OCI-LY3 (cell line): ENCODE results near the gene SLC4A1.
"Not testable (repeated sequence)": the region's sequence is repeated elsewhere in the genome, so short reads cannot be mapped to it uniquely, and the experiment has no call there.

Experiments
- H2AFZ ChIP-seq: fragments of 200-600, 300-600 bp; shearing (Covaris generic); 2 replicates; pipeline ENCODE4 v1.6.0; 2014; ENCODE audit warnings: antibody characterized with exemption, low read depth, low read length
- H3K27ac ChIP-seq: fragments of 200-600, 300-600 bp; sonication (generic); 2 replicates; pipeline ENCODE4 v1.5.1; 2014; ENCODE audit warnings: mild to moderate bottlenecking, low read length, moderate library complexity, mixed read lengths
- H3K27me3 ChIP-seq: fragments of 200-600, 300-600 bp; sonication (generic); 2 replicates; pipeline ENCODE4 v1.6.1; 2014; ENCODE audit warnings: low read depth, low read length, mixed read lengths
- H3K36me3 ChIP-seq: fragments of 200-600, 300-600 bp; sonication (generic); replicated peaks from 2 replicates; pipeline ENCODE3; 2014; ENCODE audit warnings: low read depth, low read length, mixed read lengths
- H3K4me1 ChIP-seq: fragments of 300-600, 200-600 bp; sonication (generic); 2 replicates; pipeline ENCODE4 v1.6.1; 2014; ENCODE audit warnings: low read length, mixed read lengths
- H3K4me2 ChIP-seq: fragments of 200-600, 300-600 bp; sonication (generic); 2 replicates; pipeline ENCODE4 v1.6.1; 2014; ENCODE audit warnings: low read length, mixed read lengths
- H3K4me3 ChIP-seq: fragments of 300-600, 200-600 bp; sonication (generic); 2 replicates; pipeline ENCODE4 v1.5.1; 2014; ENCODE audit warnings: antibody characterized with exemption, mild to moderate bottlenecking, low read length, moderate library complexity
- H3K79me2 ChIP-seq: fragments of 300-600, 200-600 bp; shearing (Covaris generic); 2 replicates; pipeline ENCODE4 v1.6.1; 2014; ENCODE audit warnings: mild to moderate bottlenecking, low read length, mixed read lengths
- H3K9ac ChIP-seq: fragments of 300-600, 200-600 bp; shearing (Covaris generic); 2 replicates; pipeline ENCODE4 v1.6.0; 2014; ENCODE audit warnings: mild to moderate bottlenecking, low read length, moderate library complexity
- H3K9me3 ChIP-seq: fragments of 200-600, 300-600 bp; shearing (Covaris generic); 2 replicates; pipeline ENCODE4 v1.6.1; 2014; ENCODE audit warnings: low read length, mixed read lengths; ENCODE audit not compliant: insufficient read depth
- H4K20me1 ChIP-seq: fragments of 200-600, 300-600 bp; sonication (generic); 2 replicates; pipeline ENCODE4 v1.6.1; 2016; ENCODE audit warnings: low read length, mixed read lengths; ENCODE audit not compliant: insufficient read depth
- EZH2phosphoT487 ChIP-seq: fragments of 200-600 bp; shearing (Covaris generic); IDR thresholded peaks from 2 replicates; pipeline ENCODE4 v1.6.1; 2018; ENCODE audit warnings: antibody characterized with exemption, mixed run types, low read depth
- TF ChIP-seq, protein P1 (sequence below): fragments of 200-600, 300-600 bp; sonication (generic); IDR thresholded peaks from 2 replicates; pipeline ENCODE4 v1.5.1; 2014; ENCODE audit warnings: antibody characterized with exemption, low read length, low read depth

Gene SLC4A1

DNA sequence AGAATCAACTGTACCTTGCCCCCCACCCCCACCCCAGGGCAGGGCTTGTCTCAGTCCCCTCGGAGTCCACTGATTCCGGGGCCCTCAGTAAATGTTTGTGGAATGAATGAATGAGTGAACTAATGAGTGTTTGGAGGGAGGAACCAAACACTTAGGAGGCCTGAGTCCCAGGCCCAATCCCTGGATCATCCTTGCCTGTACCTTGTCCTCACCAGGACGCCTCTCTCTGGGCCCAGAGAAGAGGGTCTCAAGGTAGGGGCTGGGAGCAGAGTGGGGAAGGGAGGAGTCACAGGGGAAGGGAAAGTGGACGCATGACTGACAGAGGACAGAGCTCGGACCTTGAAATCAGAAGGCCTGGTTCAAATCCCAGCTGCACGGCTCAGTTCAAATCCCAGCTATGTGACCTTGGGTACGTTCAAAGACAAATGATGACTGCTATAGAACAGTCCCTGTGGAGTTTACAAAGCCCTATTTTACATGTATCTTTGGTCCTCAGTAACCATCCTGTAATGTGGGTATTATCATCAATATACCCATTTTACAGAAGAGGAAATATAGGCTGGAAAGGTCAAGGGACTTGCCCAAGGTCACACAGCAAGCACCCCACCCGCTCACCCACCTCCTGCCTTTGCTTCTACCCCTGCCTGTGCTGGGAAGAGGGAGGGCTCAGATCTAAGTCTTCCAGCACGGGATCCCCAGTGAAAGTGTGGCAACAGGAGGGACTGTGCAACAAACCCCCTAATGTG, 18.3 kb downstream of the SLC4A1 start:
- peaks cover 45% of the 10 kb centered on the region for H3K4me1 ChIP-seq
- no peak overlapping the region for H3K27ac ChIP-seq
- TF ChIP-seq, protein P1, sequence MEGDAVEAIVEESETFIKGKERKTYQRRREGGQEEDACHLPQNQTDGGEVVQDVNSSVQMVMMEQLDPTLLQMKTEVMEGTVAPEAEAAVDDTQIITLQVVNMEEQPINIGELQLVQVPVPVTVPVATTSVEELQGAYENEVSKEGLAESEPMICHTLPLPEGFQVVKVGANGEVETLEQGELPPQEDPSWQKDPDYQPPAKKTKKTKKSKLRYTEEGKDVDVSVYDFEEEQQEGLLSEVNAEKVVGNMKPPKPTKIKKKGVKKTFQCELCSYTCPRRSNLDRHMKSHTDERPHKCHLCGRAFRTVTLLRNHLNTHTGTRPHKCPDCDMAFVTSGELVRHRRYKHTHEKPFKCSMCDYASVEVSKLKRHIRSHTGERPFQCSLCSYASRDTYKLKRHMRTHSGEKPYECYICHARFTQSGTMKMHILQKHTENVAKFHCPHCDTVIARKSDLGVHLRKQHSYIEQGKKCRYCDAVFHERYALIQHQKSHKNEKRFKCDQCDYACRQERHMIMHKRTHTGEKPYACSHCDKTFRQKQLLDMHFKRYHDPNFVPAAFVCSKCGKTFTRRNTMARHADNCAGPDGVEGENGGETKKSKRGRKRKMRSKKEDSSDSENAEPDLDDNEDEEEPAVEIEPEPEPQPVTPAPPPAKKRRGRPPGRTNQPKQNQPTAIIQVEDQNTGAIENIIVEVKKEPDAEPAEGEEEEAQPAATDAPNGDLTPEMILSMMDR, result no peak
- no peak for TF ChIP-seq EZH2phosphoT487

DNA sequence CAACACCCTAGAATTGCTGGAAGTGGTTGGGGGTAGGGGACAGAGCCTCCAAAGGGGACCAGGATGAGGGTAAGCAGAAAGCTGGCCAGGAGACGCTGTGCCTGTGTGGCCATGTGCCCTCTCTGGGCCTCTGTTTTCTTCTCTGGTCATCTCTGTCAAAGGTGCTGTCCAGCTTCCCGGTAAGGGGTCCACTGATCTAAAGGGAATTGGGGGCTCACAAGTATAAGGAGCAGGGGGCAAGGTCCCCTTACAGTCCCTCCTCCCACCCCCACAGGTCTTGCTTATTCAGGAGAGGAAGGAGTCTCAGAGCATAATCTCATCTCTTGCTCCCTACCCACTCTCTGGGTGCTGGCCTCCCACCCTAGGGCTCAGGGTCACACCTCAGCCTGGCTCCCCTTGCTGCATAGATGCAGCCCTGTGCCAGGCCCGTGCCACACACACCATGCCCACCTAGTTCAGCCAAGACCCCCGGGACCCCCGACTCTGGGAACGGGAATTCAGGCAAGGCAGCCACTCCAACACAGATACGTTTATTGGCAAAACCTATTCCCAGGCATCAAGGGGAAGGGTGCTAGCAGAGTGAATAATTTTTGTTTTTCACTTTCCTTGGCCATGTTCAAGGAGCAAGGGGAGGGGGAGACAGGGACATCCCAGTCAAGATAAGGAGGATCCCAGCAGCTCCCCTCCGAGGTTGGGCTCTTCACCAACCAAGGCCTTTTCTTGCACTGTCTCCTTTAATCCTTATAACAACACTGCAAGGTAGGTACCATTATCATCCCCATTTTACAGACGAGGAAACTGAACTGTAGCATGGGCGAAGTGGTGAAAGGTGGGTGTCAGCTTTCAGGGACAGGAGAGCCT, 19.8 kb downstream of the SLC4A1 start:
- TF ChIP-seq EZH2phosphoT487, result no peak
- TF ChIP-seq, protein P1, result no peak
- H3K4me3 ChIP-seq, result no peak overlapping the region

More for the DNA sequence above, 18.3 kb downstream of the SLC4A1 start:
- Histone ChIP-seq H3K36me3 (peaks cover 5% of the 10 kb centered on the region), H3K4me3 (no peak overlapping the region), H3K9ac (no peak overlapping the region), H3K9me3 (no peaks in the 10 kb centered on the region), H4K20me1 (no peaks in the 10 kb centered on the region), H3K79me2 (no peaks in the 10 kb centered on the region), H3K4me2 (no peak overlapping the region), H2AFZ (no peak overlapping the region), H3K27me3 (no peaks in the 10 kb centered on the region)

DNA sequence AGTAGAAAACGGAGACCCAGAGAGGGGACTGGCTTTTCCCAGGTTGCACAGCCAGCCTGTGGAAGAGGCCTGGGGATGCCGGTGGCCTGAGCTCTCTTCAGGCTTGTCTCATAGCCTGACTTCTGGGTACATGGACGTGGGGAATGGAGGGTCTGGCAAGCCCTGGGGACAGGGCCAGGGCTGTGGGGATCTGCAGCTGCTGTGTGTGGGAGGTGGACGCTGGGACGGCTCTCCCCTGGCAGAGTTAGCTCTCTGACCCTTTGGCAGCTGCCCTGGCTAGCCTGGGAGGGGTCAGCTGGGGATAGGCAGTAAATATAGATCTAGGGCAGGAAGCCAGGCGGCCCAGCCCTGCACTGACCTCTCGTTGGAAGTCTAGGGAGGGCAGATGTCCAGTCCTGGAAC, 20.5 kb downstream of the SLC4A1 start:
- Histone ChIP-seq H3K9ac (no peak overlapping the region), H2AFZ (peak overlapping the region; percentile 90), H4K20me1 (no peaks in the 10 kb centered on the region), H3K27me3 (no peaks in the 10 kb centered on the region), H3K79me2 (no peaks in the 10 kb centered on the region), H3K27ac (no peak overlapping the region), H3K4me2 (no peak overlapping the region), H3K4me3 (no peak overlapping the region), H3K4me1 (peaks cover 51% of the 10 kb centered on the region), H3K36me3 (peaks cover 5% of the 10 kb centered on the region), H3K9me3 (no peaks in the 10 kb centered on the region)
- TF ChIP-seq, protein P1, result no peak
- no peak for TF ChIP-seq EZH2phosphoT487

More for the DNA sequence above, 19.8 kb downstream of the SLC4A1 start:
- H4K20me1 ChIP-seq, result no peaks in the 10 kb centered on the region
- H3K36me3 ChIP-seq, result peaks cover 5% of the 10 kb centered on the region
- H3K27ac ChIP-seq, result no peak overlapping the region
- no peak overlapping the region for H2AFZ ChIP-seq
- H3K27me3 ChIP-seq, result no peaks in the 10 kb centered on the region
- H3K9me3 ChIP-seq, result no peaks in the 10 kb centered on the region
- no peak overlapping the region for H3K9ac ChIP-seq
- H3K4me2 ChIP-seq, result peak overlapping the region; percentile 26
- peaks cover 50% of the 10 kb centered on the region for H3K4me1 ChIP-seq
- no peaks in the 10 kb centered on the region for H3K79me2 ChIP-seq

DNA sequence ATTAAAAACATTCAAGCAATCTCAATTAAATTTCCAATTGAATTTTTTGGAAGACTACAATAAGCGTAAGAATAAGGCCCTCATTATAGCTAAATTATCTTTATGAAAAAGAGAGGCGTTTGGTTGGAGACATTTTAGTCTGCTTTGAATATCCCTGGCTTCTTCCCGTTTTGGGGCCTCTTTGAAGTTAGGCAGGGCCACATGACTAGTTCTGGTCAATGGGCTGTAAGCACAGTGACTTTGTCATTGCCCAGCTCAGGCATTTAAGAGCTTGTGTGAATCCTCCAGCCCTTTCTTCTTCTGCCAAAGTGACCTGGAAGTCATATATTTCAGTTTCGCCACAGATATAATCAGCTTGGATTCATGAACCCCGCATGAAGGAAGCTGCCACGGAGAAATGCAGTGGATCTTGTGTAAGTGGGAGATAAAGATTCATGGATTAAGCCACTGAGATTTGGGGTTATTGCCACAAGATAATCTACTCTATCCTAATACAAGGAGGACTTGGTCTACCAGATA, 26.8 kb downstream of the SLC4A1 start:
- no peaks in the 10 kb centered on the region for H3K79me2 ChIP-seq

DNA sequence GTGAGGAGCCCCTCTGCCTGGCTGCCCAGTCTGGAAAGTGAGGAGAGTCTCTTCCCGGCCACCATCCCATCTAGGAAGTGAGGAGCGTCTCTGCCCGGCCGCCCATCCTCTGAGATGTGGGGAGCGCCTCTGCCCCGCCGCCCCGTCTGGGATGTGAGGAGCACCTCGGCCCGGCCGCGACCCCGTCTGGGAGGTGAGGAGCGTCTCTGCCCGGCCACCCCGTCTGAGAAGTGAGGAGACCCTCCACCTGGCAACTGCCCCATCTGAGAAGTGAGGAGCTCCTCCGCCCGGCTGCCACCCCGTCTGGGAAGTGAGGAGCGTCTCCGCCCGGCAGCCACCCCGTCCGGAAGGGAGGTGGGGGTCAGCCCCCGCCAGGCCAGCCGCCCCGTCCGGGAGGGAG, 30.0 kb downstream of the SLC4A1 start:
- H3K9ac ChIP-seq, H3K9me3 ChIP-seq, H3K27me3 ChIP-seq, H3K36me3 ChIP-seq, H3K4me2 ChIP-seq, H2AFZ ChIP-seq, H3K79me2 ChIP-seq, H3K4me3 ChIP-seq, H3K27ac ChIP-seq, H4K20me1 ChIP-seq: not testable (repeated sequence)
- peaks cover 12% of the 10 kb centered on the region for H3K4me1 ChIP-seq

More for the DNA sequence above, 26.8 kb downstream of the SLC4A1 start:
- Histone ChIP-seq H3K4me2 (peak overlapping the region; percentile 10; the same call in 1 of the 2 replicates), H3K27me3 (no peaks in the 10 kb centered on the region), H3K36me3 (peaks cover 5% of the 10 kb centered on the region), H4K20me1 (no peaks in the 10 kb centered on the region), H3K27ac (no peak overlapping the region), H3K4me3 (no peak overlapping the region; the same call in 1 of the 2 replicates), H2AFZ (peak overlapping the region; percentile 56), H3K9ac (no peak overlapping the region; the same call in 1 of the 2 replicates), H3K9me3 (no peaks in the 10 kb centered on the region), H3K4me1 (peaks cover 33% of the 10 kb centered on the region)
- no peak for TF ChIP-seq EZH2phosphoT487
- TF ChIP-seq, protein P1, result no peak
